ENCODE measurements around the gene ICAM4. TPM values are rescaled to one million over a fixed set of nuclear protein-coding genes. Genes with fewer than 3 reads are reported as not detected.

ICAM4 gene
- total and polyA plus RNA-seq, 2 donors from 2014 or later: 0.85 to 1.1 TPM

Other genes starting within 250 kb of the ICAM4 start
- 42.5 TPM for gene SHFL, start 200.6 kb upstream of the ICAM4 start, total RNA-seq
- 36.4 TPM for gene SHFL, start 200.6 kb upstream of the ICAM4 start, polyA plus RNA-seq (ENCODE audit: insufficient read depth, low read depth, low replicate concordance)
- gene ANGPTL6, start 184.3 kb upstream of the ICAM4 start, total RNA-seq: 0.35 TPM
- gene ANGPTL6, start 184.3 kb upstream of the ICAM4 start, polyA plus RNA-seq (ENCODE audit: insufficient read depth, low read depth, low replicate concordance): 0.37 TPM
- gene PPAN, start 180.6 kb upstream of the ICAM4 start, total RNA-seq: 43.2 TPM
- 25.2 TPM for gene PPAN, start 180.6 kb upstream of the ICAM4 start, polyA plus RNA-seq (ENCODE audit: insufficient read depth, low read depth, low replicate concordance)
- gene P2RY11, start 175.3 kb upstream of the ICAM4 start, total RNA-seq: 17.3 TPM
- gene P2RY11, start 175.3 kb upstream of the ICAM4 start, polyA plus RNA-seq (ENCODE audit: insufficient read depth, low read depth, low replicate concordance): 3.7 TPM
- gene EIF3G, start 167.1 kb upstream of the ICAM4 start, total RNA-seq: 172 TPM
- 212 TPM for gene EIF3G, start 167.1 kb upstream of the ICAM4 start, polyA plus RNA-seq (ENCODE audit: insufficient read depth, low read depth, low replicate concordance)
- gene DNMT1, start 92.0 kb upstream of the ICAM4 start, total RNA-seq: 64.6 TPM
- 15.3 TPM for gene DNMT1, start 92.0 kb upstream of the ICAM4 start, polyA plus RNA-seq (ENCODE audit: insufficient read depth, low read depth, low replicate concordance)
- gene S1PR2, start 55.6 kb upstream of the ICAM4 start, total RNA-seq: 6.3 TPM
- 1.5 TPM for gene S1PR2, start 55.6 kb upstream of the ICAM4 start, polyA plus RNA-seq (ENCODE audit: insufficient read depth, low read depth, low replicate concordance)
- gene MRPL4, start 34.7 kb upstream of the ICAM4 start, total RNA-seq: 44.8 TPM
- gene MRPL4, start 34.7 kb upstream of the ICAM4 start, polyA plus RNA-seq (ENCODE audit: insufficient read depth, low read depth, low replicate concordance): 102 TPM
- gene ICAM1, start 15.8 kb upstream of the ICAM4 start, total RNA-seq: 50.3 TPM
- gene ICAM1, start 15.8 kb upstream of the ICAM4 start, polyA plus RNA-seq (ENCODE audit: insufficient read depth, low read depth, low replicate concordance): 16.3 TPM
- gene ICAM5, start 3.0 kb downstream of the ICAM4 start, total RNA-seq: 2.9 TPM
- gene ICAM5, start 3.0 kb downstream of the ICAM4 start, polyA plus RNA-seq (ENCODE audit: insufficient read depth, low read depth, low replicate concordance): 0.34 TPM
- 4.6 TPM for gene ZGLP1, start 22.9 kb downstream of the ICAM4 start, total RNA-seq
- 5.5 TPM for gene ZGLP1, start 22.9 kb downstream of the ICAM4 start, polyA plus RNA-seq (ENCODE audit: insufficient read depth, low read depth, low replicate concordance)
- gene FDX2, start 29.1 kb downstream of the ICAM4 start, total RNA-seq: 20.1 TPM
- 88.4 TPM for gene FDX2, start 29.1 kb downstream of the ICAM4 start, polyA plus RNA-seq (ENCODE audit: insufficient read depth, low read depth, low replicate concordance)
- 38.4 TPM for gene RAVER1, start 46.6 kb downstream of the ICAM4 start, total RNA-seq
- gene RAVER1, start 46.6 kb downstream of the ICAM4 start, polyA plus RNA-seq (ENCODE audit: insufficient read depth, low read depth, low replicate concordance): 9.1 TPM
- 17.4 TPM for gene ICAM3, start 52.7 kb downstream of the ICAM4 start, total RNA-seq
- 21.8 TPM for gene ICAM3, start 52.7 kb downstream of the ICAM4 start, polyA plus RNA-seq (ENCODE audit: insufficient read depth, low read depth, low replicate concordance)
- gene TYK2, start 93.6 kb downstream of the ICAM4 start, total RNA-seq: 127 TPM
- gene TYK2, start 93.6 kb downstream of the ICAM4 start, polyA plus RNA-seq (ENCODE audit: insufficient read depth, low read depth, low replicate concordance): 131 TPM
- 139 TPM for gene CDC37, start 116.6 kb downstream of the ICAM4 start, total RNA-seq
- gene CDC37, start 116.6 kb downstream of the ICAM4 start, polyA plus RNA-seq (ENCODE audit: insufficient read depth, low read depth, low replicate concordance): 149 TPM
- 17.5 TPM for gene PDE4A, start 133.6 kb downstream of the ICAM4 start, total RNA-seq
- 4.5 TPM for gene PDE4A, start 133.6 kb downstream of the ICAM4 start, polyA plus RNA-seq (ENCODE audit: insufficient read depth, low read depth, low replicate concordance)
- 60.8 TPM for gene KEAP1, start 216.4 kb downstream of the ICAM4 start, total RNA-seq
- 79.4 TPM for gene KEAP1, start 216.4 kb downstream of the ICAM4 start, polyA plus RNA-seq (ENCODE audit: insufficient read depth, low read depth, low replicate concordance)
- gene S1PR5, start 230.5 kb downstream of the ICAM4 start, total RNA-seq: 0.69 TPM
- 0.84 TPM for gene S1PR5, start 230.5 kb downstream of the ICAM4 start, polyA plus RNA-seq (ENCODE audit: insufficient read depth, low read depth, low replicate concordance)

Measured in kidney (tissue), 2 donors.